Sigmoid colon (tissue), 4 donors: ENCODE results near the gene TIMP2.

Source experiments
- POLR2AphosphoS5 ChIP-seq, 4 donors: sonication (generic); formaldehyde crosslinking; IDR thresholded peaks; one replicate each; pipeline ENCODE4 v1.6.1; 2017; ENCODE audit warnings: antibody characterized with exemption in 4 of 4
- TF ChIP-seq, protein P1 (sequence below), 4 experiments: fragments of 450-650 bp in 3 of 4; fragments of 200-600 bp in 1 of 4; IDR thresholded peaks; one replicate each; pipeline ENCODE4 v1.5.1; 2016 to 2019; ENCODE audit warnings: antibody characterized with exemption in 4 of 4, mild to moderate bottlenecking in 3 of 4, moderate library complexity in 2 of 4

- no peak for TF ChIP-seq POLR2AphosphoS5 (IDR thresholded peaks at IDR 0.05)
- TF ChIP-seq, protein P1, sequence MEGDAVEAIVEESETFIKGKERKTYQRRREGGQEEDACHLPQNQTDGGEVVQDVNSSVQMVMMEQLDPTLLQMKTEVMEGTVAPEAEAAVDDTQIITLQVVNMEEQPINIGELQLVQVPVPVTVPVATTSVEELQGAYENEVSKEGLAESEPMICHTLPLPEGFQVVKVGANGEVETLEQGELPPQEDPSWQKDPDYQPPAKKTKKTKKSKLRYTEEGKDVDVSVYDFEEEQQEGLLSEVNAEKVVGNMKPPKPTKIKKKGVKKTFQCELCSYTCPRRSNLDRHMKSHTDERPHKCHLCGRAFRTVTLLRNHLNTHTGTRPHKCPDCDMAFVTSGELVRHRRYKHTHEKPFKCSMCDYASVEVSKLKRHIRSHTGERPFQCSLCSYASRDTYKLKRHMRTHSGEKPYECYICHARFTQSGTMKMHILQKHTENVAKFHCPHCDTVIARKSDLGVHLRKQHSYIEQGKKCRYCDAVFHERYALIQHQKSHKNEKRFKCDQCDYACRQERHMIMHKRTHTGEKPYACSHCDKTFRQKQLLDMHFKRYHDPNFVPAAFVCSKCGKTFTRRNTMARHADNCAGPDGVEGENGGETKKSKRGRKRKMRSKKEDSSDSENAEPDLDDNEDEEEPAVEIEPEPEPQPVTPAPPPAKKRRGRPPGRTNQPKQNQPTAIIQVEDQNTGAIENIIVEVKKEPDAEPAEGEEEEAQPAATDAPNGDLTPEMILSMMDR (IDR thresholded peaks at IDR 0.05) = no peak
These were observed 52.7 kb downstream of the TIMP2 start for GRCh38 chr17:78872486-78872885.
